ENCODE measurements around the gene FAM25A.

FAM25A gene

GRCh38 chr10:87053577-87054181 lies 33.6 kb downstream of the FAM25A start:
- no peak for DNase-seq (ENCODE audit: low read depth)
- H3K4me3 ChIP-seq (ENCODE audit: control insufficient read depth, low read depth, low read length): no peak overlapping the region
- no peak for TF ChIP-seq CTCF (conservative IDR thresholded peaks at IDR 0.05; ENCODE audit: control insufficient read depth, insufficient read depth, low read depth, low read length)

- DNase-seq (ENCODE audit: low read depth): peak; percentile 71
- TF ChIP-seq CTCF (conservative IDR thresholded peaks at IDR 0.05; ENCODE audit: control insufficient read depth, insufficient read depth, low read depth, low read length): peak; percentile 48
- H3K4me3 ChIP-seq (ENCODE audit: control insufficient read depth, low read depth, low read length): no peak overlapping the region
These were observed 34.5 kb downstream of the FAM25A start for GRCh38 chr10:87054373-87055295.

GRCh38 chr10:87058171-87058570 lies 38.1 kb downstream of the FAM25A start:
- DNase-seq (ENCODE audit: low read depth): no peak
- no peak for TF ChIP-seq CTCF (conservative IDR thresholded peaks at IDR 0.05; ENCODE audit: control insufficient read depth, insufficient read depth, low read depth, low read length)
- no peak overlapping the region for H3K4me3 ChIP-seq (ENCODE audit: control insufficient read depth, low read depth, low read length)

- TF ChIP-seq CTCF (conservative IDR thresholded peaks at IDR 0.05; ENCODE audit: control insufficient read depth, insufficient read depth, low read depth, low read length): no peak
- no peak for DNase-seq (ENCODE audit: low read depth)
- no peak overlapping the region for H3K4me3 ChIP-seq (ENCODE audit: control insufficient read depth, low read depth, low read length)
These were observed 39.3 kb downstream of the FAM25A start for GRCh38 chr10:87059401-87059800.

- no peak for TF ChIP-seq CTCF (conservative IDR thresholded peaks at IDR 0.05; ENCODE audit: control insufficient read depth, insufficient read depth, low read depth, low read length)
- no peak for DNase-seq (ENCODE audit: low read depth)
- no peak overlapping the region for H3K4me3 ChIP-seq (ENCODE audit: control insufficient read depth, low read depth, low read length)
These were observed 40.3 kb downstream of the FAM25A start for GRCh38 chr10:87060280-87060928.

GRCh38 chr10:87064651-87065050 lies 44.6 kb downstream of the FAM25A start:
- no peak for DNase-seq (ENCODE audit: low read depth)
- no peak for TF ChIP-seq CTCF (conservative IDR thresholded peaks at IDR 0.05; ENCODE audit: control insufficient read depth, insufficient read depth, low read depth, low read length)
- H3K4me3 ChIP-seq (ENCODE audit: control insufficient read depth, low read depth, low read length): no peak overlapping the region
